GM18517 (cell line): Measurements from ENCODE around the gene OR10J1.
"Not testable (repeated sequence)": the region's sequence is repeated elsewhere in the genome, so short reads cannot be mapped to it uniquely, and the experiment has no call there.

Source experiments
- ATAC-seq: cut with Tn5 transposase; IDR thresholded peaks from one replicate; pipeline ENCODE4 v1.9.1; 2021; ENCODE audit warnings: mild to moderate bottlenecking, moderate library complexity; ENCODE audit not compliant: unreplicated experiment

The OR10J1 gene

GRCh38 chr1:159439422-159439821 is at the start of gene OR10J1:
OR10J1 (plus strand) TSS chr1:159439722; CDS start chr1:159439792, 70 bp downstream.
- ATAC-seq = no peak

GRCh38 chr1:159406821-159407220 is 32.7 kb upstream of the OR10J1 start:
- ATAC-seq = no peak

- ATAC-seq = no peak
Measured at GRCh38 chr1:159408862-159409400, 30.6 kb upstream of the OR10J1 start.

- no peak for ATAC-seq
Measured at GRCh38 chr1:159421821-159422220, 17.7 kb upstream of the OR10J1 start.

GRCh38 chr1:159428536-159428935 is 11.0 kb upstream of the OR10J1 start:
- no peak for ATAC-seq

- no peak for ATAC-seq
Measured at GRCh38 chr1:159429074-159429861, 10.3 kb upstream of the OR10J1 start.

- no peak for ATAC-seq
Measured at GRCh38 chr1:159430985-159431384, 8.5 kb upstream of the OR10J1 start.

- ATAC-seq = no peak
Measured at GRCh38 chr1:159431904-159432303, 7.6 kb upstream of the OR10J1 start, which contains the start of gene OR10J4. OR10J4 (plus strand) TSS chr1:159432204.

- ATAC-seq = no peak
Measured at GRCh38 chr1:159436469-159436868, 3.1 kb upstream of the OR10J1 start.

GRCh38 chr1:159441360-159441759 is 1.8 kb downstream of the OR10J1 start:
- no peak for ATAC-seq

GRCh38 chr1:159442428-159442827 is 2.9 kb downstream of the OR10J1 start:
- ATAC-seq = no peak

GRCh38 chr1:159443066-159443750 is 3.7 kb downstream of the OR10J1 start:
- no peak for ATAC-seq

- ATAC-seq = no peak
Measured at GRCh38 chr1:159444511-159444910, 5.0 kb downstream of the OR10J1 start.

- no peak for ATAC-seq
Measured at GRCh38 chr1:159448181-159448580, 8.7 kb downstream of the OR10J1 start.

GRCh38 chr1:159449605-159450004 is 10.1 kb downstream of the OR10J1 start:
- ATAC-seq = not testable (repeated sequence)

GRCh38 chr1:159459551-159459950 is 20.0 kb downstream of the OR10J1 start:
- ATAC-seq = no peak

- ATAC-seq = no peak
Measured at GRCh38 chr1:159465191-159465603, 25.7 kb downstream of the OR10J1 start.

GRCh38 chr1:159468321-159468720 is 28.8 kb downstream of the OR10J1 start:
- ATAC-seq = no peak

- ATAC-seq = no peak
Measured at GRCh38 chr1:159469921-159470533, 30.5 kb downstream of the OR10J1 start.

GRCh38 chr1:159473335-159473734 is 33.8 kb downstream of the OR10J1 start:
- no peak for ATAC-seq

GRCh38 chr1:159474926-159475325 is 35.4 kb downstream of the OR10J1 start:
- ATAC-seq = no peak
